HepG2 (cell line): ENCODE data around the gene ICAM5. TPM values are rescaled to one million over a fixed set of nuclear protein-coding genes. Genes with fewer than 3 reads are reported as not detected.
A peak's percentile ranks its signal among the peaks of the same experiment; 100 is the strongest.

Experiments used
- ARNT2 ChIP-seq: sonication (generic); formaldehyde crosslinking; IDR thresholded peaks from 2 replicates; pipeline ENCODE4 v1.8.0; 2022; ENCODE audit warnings: mild to moderate bottlenecking, low read depth, missing genetic modification reagents, moderate library complexity
- BRCA1 ChIP-seq: sonication (generic); formaldehyde crosslinking; IDR thresholded peaks from 2 replicates; pipeline ENCODE4 v1.4.0; 2020; ENCODE audit warnings: missing genetic modification reagents
- EED ChIP-seq: sonication (generic); formaldehyde crosslinking; IDR thresholded peaks from 2 replicates; pipeline ENCODE4 v1.5.0; 2020; ENCODE audit warnings: mild to moderate bottlenecking, missing genetic modification reagents
- EP300 ChIP-seq, 3 experiments: sonication (generic) in 1 of 3; formaldehyde crosslinking in 1 of 3; IDR thresholded peaks; 2 replicates each; pipeline versions ENCODE4 v1.5.1 to v1.6.1; 2011 to 2020; ENCODE audit warnings: low read depth in 2 of 3, low read length in 2 of 3, borderline replicate concordance in 1 of 3, improper control_type of control experiment in 1 of 3, mild to moderate bottlenecking in 1 of 3, missing genetic modification reagents in 1 of 3, moderate library complexity in 1 of 3
- ERF ChIP-seq: IDR thresholded peaks from 2 replicates; pipeline ENCODE4 v1.6.1; 2018; ENCODE audit warnings: missing biosample characterization, missing genetic modification reagents
- GLI4 ChIP-seq: sonication (generic); formaldehyde crosslinking; IDR thresholded peaks from 2 replicates; pipeline ENCODE4 v1.5.1; 2020; ENCODE audit warnings: missing genetic modification reagents, mild to moderate bottlenecking, moderate library complexity, borderline replicate concordance
- HNRNPUL1 ChIP-seq: fragments of 200-400 bp; formaldehyde crosslinking; IDR thresholded peaks from 2 replicates; pipeline ENCODE4 v1.6.1; 2017; ENCODE audit warnings: low read depth, mild to moderate bottlenecking, low read length, moderate library complexity
- IRF2 ChIP-seq: IDR thresholded peaks from 2 replicates; pipeline ENCODE4 v1.6.1; 2018; ENCODE audit warnings: missing genetic modification reagents, missing compliant biosample characterization
- KLF11 ChIP-seq: IDR thresholded peaks from 2 replicates; pipeline ENCODE4 v1.6.1; 2016; ENCODE audit warnings: missing compliant biosample characterization
- RFX5 ChIP-seq: IDR thresholded peaks from 2 replicates; pipeline ENCODE4 v1.6.1; 2011; ENCODE audit warnings: low read depth, low read length, improper control_type of control experiment
- SMC3 ChIP-seq: IDR thresholded peaks from 2 replicates; pipeline ENCODE4 v1.6.1; 2011; ENCODE audit warnings: low read length, improper control_type of control experiment
- TRIM24 ChIP-seq: sonication (generic); formaldehyde crosslinking; IDR thresholded peaks from 2 replicates; pipeline ENCODE4 v1.8.0; 2022; ENCODE audit warnings: mild to moderate bottlenecking, missing genetic modification reagents
- ZNF841 ChIP-seq: sonication (generic); formaldehyde crosslinking; IDR thresholded peaks from 2 replicates; pipeline ENCODE4 v1.8.1; 2023; ENCODE audit warnings: missing genetic modification reagents, borderline replicate concordance
- polyA plus RNA-seq, 8 experiments: library from polyadenylated mRNA; depleted of rRNA in 3 of 8; stranded (reverse) in 7 of 8; unstranded in 1 of 8; fragments of >200 nt; fragmentation: Illumina TruSeq in 4 of 8; extraction: Trizol in 4 of 8; gene quantifications; 2 replicates each; pipeline versions ENCODE4 v1.2.1 to v1.2.3, GENCODE V29; 2011 to 2016; ENCODE audit warnings: low read depth in 4 of 8, missing spikeins in 1 of 8, mixed read lengths in 1 of 8; ENCODE audit not compliant: insufficient read depth in 1 of 8
- total RNA-seq, 5 experiments: library from RNA; depleted of rRNA; stranded (reverse); fragments of >200 nt; fragmentation: Illumina TruSeq; extraction: Trizol; gene quantifications; 2 replicates each; pipeline ENCODE4 v1.2.3, GENCODE V29; 2016; ENCODE audit warnings: low read depth in 1 of 5
- TF ChIP-seq, protein P1 (sequence below): sonication (generic); formaldehyde crosslinking; IDR thresholded peaks from 2 replicates; pipeline ENCODE4 v1.5.1; 2020; ENCODE audit warnings: missing genetic modification reagents, mild to moderate bottlenecking, borderline replicate concordance
- TF ChIP-seq, protein P2 (sequence below): sonication (generic); formaldehyde crosslinking; IDR thresholded peaks from 2 replicates; pipeline ENCODE4 v1.5.0; 2020; ENCODE audit warnings: missing genetic modification reagents
- TF ChIP-seq, protein P3 (sequence below): conservative IDR thresholded peaks from 2 replicates; pipeline ENCODE4 v1.6.1; 2018; ENCODE audit warnings: missing genetic modification reagents
- TF ChIP-seq, protein P4 (sequence below): IDR thresholded peaks from 2 replicates; pipeline ENCODE4 v1.6.1; 2016; ENCODE audit warnings: missing biosample characterization, missing genetic modification reagents, low read depth
- TF ChIP-seq, protein P5 (sequence below): sonication (generic); formaldehyde crosslinking; IDR thresholded peaks from 2 replicates; pipeline ENCODE4 v1.8.1; 2023; ENCODE audit warnings: missing genetic modification reagents, inconsistent platforms, borderline replicate concordance

Gene ICAM5
- total and polyA plus RNA-seq, 2 of the 13 experiments (the other 11 are each of a cell fraction or from before 2014, with no cell fraction given), result 0.46 to 1.6 TPM

DNA sequence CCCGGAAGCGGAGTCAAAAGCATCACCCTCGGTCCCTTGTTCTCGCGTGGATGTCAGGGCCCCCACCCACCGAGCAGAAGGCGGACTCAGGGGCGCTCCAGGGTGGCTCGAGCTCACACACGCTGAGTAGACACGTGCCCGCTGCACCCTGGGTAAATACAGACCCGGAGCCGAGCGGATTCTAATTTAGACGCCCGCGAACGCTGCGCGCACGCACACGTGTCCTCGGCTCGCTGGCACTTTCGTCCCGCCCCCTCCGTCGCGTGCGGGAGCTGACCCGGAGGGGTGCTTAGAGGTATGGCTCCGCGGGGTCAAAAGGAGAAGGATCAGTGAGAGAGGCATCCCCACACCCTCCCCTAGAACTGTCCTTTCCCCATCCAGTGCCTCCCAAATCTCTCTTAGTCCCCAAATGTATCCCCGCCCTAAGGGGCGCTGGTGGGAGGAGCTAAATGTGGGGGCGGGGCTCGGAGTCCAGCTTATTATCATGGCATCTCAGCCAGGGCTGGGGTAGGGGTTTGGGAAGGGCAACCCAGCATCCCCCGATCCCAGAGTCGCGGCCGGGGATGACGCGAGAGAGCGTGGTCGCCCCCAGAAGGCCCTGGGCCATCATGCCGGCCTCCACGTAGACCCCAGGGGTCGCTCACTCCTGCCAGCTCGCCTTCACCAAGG, 451 bp upstream of the ICAM5 start (continued):
- TF ChIP-seq ARNT2 (CRISPR knock-in tag) (peak; percentile 21; the same call in 1 of the 2 replicates), IRF2 (CRISPR knock-in tag) (no peak), EP300 (IDR thresholded peaks at IDR 0.05; ENCODE audit: low read depth in 2 of 2, low read length in 2 of 2) (no peak), EP300 (CRISPR knock-in tag; IDR thresholded peaks at IDR 0.05; ENCODE audit: borderline replicate concordance) (no peak), SMC3 (no peak), GLI4 (CRISPR knock-in tag) (0 out of 2 replicates have a peak, but pooled peaks have one; percentile 68), BRCA1 (CRISPR knock-in tag) (no peak), ERF (no peak), KLF11 (CRISPR knock-in tag) (no peak), ZNF841 (no peak), TRIM24 (no peak), RFX5 (no peak), HNRNPUL1 (no peak), EED (CRISPR knock-in tag) (no peak)
- TF ChIP-seq, protein P1, sequence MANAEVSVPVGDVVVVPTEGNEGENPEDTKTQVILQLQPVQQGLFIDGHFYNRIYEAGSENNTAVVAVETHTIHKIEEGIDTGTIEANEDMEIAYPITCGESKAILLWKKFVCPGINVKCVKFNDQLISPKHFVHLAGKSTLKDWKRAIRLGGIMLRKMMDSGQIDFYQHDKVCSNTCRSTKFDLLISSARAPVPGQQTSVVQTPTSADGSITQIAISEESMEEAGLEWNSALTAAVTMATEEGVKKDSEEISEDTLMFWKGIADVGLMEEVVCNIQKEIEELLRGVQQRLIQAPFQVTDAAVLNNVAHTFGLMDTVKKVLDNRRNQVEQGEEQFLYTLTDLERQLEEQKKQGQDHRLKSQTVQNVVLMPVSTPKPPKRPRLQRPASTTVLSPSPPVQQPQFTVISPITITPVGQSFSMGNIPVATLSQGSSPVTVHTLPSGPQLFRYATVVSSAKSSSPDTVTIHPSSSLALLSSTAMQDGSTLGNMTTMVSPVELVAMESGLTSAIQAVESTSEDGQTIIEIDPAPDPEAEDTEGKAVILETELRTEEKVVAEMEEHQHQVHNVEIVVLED (CRISPR knock-in tag), result peak; percentile 55; the same call in 1 of the 2 replicates
- TF ChIP-seq, protein P2, sequence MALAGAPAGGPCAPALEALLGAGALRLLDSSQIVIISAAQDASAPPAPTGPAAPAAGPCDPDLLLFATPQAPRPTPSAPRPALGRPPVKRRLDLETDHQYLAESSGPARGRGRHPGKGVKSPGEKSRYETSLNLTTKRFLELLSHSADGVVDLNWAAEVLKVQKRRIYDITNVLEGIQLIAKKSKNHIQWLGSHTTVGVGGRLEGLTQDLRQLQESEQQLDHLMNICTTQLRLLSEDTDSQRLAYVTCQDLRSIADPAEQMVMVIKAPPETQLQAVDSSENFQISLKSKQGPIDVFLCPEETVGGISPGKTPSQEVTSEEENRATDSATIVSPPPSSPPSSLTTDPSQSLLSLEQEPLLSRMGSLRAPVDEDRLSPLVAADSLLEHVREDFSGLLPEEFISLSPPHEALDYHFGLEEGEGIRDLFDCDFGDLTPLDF (CRISPR knock-in tag), result no peak
- TF ChIP-seq, protein P3, sequence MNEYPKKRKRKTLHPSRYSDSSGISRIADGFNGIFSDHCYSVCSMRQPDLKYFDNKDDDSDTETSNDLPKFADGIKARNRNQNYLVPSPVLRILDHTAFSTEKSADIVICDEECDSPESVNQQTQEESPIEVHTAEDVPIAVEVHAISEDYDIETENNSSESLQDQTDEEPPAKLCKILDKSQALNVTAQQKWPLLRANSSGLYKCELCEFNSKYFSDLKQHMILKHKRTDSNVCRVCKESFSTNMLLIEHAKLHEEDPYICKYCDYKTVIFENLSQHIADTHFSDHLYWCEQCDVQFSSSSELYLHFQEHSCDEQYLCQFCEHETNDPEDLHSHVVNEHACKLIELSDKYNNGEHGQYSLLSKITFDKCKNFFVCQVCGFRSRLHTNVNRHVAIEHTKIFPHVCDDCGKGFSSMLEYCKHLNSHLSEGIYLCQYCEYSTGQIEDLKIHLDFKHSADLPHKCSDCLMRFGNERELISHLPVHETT (CRISPR knock-in tag), result no peak
- TF ChIP-seq, protein P4, sequence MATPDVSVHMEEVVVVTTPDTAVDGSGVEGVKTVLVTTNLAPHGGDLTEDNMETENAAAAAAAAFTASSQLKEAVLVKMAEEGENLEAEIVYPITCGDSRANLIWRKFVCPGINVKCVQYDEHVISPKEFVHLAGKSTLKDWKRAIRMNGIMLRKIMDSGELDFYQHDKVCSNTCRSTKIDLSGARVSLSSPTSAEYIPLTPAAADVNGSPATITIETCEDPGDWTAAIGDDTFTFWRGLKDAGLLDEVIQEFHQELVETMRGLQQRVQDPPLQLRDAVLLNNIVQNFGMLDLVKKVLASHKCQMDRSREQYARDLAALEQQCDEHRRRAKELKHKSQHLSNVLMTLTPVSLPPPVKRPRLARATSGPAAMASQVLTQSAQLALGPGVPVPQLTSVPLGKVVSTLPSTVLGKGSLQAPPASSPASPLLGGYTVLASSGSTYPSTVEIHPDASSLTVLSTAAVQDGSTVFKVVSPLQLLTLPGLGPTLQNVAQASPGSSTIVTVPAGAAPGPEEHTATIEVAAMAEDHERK (CRISPR knock-in tag), result no peak
- TF ChIP-seq, protein P5, sequence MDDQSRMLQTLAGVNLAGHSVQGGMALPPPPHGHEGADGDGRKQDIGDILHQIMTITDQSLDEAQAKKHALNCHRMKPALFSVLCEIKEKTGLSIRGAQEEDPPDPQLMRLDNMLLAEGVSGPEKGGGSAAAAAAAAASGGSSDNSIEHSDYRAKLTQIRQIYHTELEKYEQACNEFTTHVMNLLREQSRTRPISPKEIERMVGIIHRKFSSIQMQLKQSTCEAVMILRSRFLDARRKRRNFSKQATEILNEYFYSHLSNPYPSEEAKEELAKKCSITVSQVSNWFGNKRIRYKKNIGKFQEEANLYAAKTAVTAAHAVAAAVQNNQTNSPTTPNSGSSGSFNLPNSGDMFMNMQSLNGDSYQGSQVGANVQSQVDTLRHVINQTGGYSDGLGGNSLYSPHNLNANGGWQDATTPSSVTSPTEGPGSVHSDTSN (CRISPR knock-in tag), result no peak
